NCI-H187 (cell line): ENCODE data around the gene SPAG5.

ENCODE experiments used
- DNase-seq, 2 experiments: peaks; one replicate each; lab custom pipeline; 2025; lab: John Stamatoyannopoulos, UW

The SPAG5 gene

DNA sequence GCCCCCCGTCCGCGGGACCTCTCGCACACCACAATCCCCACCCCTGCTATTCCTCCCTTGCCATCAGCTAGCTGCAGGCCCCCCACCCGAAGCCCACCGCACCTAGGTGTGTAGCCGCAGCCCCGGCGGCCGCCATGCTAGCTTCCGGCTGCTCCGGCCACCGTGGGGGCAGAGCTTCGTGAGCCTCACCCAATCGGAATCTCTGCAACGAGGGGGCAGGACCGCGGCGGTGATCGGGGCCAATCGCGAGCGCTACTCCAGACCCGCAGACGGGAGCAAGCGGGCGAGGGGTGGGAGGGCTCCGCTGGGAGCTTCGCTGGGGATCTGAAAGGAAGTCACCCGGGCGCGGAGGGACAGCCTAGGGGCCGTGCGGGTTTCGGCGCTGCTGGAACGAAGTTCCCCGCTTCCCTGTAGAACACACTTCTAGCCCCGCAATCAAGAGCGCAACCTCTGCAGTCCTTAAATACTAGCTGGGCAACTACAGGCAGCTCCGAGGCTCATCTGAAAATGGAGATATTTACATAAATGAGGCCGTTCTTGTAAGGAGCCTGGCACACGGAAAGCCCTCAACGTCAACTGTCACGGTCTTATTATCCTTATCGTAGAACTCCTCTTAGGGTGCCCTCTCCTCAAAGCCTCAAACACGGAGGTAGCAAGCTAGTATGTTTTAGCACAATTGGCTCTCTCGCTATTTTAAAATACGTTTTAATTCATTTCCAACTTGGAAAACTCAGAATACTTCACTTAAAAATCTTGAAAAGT lies 27.3 kb downstream of the SPAG5 start, which contains the start of gene PIGS:
TSS of gene PIGS (minus strand) at position 164 of the 762 bp plus-strand sequence. CDS start at position 136, 28 bp downstream.
- DNase-seq, result peak; percentile 53 to 91

DNA sequence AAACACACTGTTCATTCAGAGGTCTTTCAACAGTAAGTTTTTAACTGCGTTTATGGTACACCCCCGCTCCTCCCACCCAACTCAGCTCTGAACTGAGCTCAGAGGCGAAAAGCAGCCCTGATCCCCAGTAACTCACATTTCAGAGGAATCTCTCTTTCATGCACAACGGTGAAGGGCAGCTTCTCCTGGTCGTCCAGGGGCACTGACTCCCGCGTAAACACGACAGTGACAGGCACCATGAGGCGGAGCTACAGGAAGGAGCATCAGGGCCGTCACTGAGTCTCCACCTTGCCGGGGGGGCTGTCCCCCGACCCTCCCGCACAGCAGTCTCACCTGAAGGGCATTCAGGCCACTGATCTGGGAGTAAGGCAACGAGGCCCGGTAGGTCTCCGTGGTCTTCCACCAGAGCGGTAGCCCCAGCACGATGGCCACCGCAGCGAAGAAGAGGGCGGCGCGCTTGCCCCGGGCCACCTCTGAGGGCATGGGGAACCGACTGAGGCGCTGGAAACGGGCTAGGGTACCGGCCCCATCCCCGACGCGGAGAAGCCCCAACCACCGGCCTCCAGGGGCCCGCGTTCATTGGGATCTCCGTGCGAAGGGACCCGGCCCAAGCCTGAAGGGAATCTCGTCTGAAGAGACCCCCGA lies 28.0 kb downstream of the SPAG5 start:
- DNase-seq, result no peak

DNA sequence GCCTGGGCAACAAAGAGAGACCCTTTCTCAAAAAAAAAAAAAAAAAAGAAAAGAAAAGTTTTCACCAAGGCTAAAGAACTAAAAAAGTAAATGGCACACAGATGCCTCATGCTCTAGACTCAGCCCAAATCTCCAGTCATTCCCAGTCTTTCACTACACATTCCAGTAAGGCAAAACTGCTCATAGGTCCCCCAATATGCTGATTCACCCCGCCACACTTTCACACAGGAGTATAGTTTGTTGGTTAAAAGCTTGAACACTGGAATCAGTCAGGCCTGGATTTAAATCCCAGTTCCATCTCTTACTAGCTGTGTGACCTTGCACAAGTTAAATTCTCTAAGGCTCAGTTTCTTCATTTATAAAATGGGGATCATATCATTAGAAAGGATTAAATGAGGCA lies 29.4 kb downstream of the SPAG5 start:
- DNase-seq, result no peak

DNA sequence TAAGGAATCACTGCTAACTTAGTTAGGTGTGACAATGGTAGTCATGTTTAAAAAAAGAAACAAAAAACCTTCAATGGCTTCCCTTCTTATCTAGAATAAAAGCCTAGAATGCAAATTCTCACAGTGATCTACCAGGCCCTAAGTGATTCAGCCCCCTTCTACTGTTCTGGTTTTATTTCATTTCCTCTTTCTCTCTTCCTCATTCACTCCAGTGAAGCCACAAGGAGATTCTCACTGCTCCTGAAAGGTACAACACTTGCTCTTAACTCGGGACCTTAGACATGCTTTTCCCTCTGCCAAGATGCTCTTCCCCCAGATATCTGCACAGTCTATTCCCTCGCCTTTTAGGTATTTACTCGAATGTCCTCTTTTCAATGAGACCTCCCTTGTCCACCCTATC lies 31.2 kb downstream of the SPAG5 start:
- DNase-seq, result no peak

DNA sequence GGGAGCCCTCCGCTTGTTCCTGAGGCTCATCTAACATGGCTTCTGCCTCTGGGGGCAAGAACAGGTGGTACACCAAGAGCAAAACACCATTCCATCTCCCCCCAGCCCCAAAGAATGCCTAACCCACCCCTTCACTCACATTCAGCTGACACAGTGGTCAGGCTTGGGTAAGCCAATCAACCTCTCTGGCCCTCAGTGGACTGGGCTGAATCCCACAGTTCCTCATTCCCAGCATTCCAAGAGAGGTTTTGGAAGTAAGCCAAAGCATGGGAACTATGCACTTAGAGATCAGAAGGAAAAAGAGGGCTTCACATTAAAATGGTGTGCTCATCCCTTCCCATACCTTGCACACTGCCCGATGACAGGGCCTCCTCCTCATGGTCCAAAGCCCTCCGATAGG lies 35.4 kb downstream of the SPAG5 start:
- DNase-seq, result no peak

DNA sequence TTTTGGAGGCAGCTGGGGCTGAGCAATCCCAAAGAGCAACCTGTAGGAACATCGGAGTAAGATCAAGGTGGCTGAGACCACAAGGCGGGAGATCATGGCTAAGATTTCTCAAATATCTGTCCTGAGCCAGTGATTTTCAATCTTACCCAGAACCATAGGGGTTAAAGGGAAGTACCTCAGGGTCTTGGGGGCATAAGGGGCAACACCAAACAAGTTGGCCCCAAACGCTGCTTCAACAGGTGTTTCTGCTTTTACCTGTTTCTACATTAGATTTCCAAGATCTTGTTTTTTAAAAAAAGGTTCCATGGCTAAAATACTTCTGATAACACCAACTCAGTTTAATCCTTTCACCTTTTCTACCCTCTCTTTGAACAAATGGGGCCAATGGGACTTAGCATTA lies 43.8 kb downstream of the SPAG5 start:
- no peak for DNase-seq

DNA sequence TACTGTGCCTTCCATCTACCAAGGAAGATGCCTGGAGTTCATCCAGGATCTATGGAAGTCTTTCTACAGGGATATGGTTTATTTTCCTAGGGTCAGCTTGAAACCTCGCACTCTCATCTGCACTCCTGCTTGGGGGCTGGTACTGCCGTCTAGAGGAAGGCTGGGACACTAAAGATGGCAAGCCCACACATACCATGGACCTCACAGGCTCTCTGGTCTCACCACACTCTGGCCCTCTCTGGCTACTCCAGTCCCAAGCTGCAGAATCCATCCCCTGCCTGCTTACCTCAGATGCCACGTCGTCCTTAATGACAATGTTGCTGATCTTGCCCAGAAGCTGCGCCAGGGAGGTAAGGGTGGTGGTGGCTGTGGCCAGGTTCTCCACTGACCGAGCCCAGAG lies 44.3 kb downstream of the SPAG5 start:
- DNase-seq, result no peak

DNA sequence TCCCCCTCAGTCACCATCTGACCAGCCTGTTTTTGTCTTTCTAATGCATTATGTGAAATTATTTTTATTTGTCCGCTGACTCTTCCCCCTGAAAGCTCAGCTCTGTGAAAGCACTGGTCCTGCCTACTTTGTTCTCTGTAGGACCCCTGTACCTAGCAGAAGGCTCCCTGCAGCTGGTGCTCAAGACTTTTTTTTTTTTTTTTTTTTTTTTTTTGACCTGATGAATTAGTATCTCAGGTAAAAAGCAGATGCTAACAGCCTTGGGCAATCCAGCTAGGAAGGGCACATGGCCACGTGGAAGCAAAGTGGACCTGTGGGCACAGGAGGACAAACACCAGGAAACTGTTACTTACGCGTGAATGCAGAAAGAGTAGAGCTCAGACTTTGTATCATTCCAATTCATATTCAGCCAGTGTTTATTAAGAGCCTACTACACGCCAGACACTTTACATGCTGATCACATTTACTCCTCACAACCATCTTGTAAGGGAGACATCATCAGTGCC lies 45.8 kb downstream of the SPAG5 start:
- no peak for DNase-seq

DNA sequence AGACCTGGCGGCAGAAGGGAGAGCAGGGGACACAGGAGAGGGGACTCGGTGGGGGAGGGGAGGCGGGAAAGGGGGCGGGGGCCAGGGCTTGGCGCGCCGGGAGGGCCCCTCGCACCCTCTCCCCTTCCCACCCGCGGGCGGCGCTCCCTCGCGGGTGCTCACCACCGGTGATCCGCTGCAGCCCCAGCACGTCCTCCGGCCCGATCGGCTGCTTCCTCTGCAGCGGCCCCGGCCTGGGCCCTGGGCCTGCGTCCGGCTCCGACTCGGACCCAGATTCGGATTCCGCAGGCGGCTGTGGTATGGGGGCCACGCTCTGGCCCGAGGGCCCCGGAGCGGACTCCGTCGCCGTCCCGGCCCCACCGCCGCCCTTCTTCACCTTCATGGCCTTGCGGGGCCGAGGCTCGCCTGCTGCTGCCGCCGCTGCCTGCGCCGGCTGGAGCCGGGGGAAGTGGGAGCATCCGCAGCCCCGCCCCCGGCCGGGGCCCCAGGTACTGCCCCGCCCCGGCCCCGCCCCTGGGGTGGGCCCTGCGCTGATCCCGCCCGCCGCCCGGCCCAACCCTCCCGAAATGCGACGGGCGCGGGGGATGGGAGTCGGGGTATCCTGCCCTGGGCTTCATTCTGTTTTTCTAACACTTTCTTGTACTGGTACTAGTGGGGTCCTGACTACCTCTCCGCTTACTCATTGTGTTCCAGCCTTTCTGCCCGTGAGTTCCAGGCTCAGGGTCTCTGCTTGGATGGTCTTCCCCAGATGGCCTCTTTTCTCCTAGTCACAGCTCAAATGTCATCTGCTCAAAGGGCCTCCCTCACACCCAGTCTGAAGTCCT lies 46.4 kb downstream of the SPAG5 start, which contains the start of gene UNC119:
TSS of gene UNC119 (minus strand) at position 449 of the 824 bp plus-strand sequence. CDS start at position 382, 67 bp downstream.
- DNase-seq, result peak; percentile 40 to 67

DNA sequence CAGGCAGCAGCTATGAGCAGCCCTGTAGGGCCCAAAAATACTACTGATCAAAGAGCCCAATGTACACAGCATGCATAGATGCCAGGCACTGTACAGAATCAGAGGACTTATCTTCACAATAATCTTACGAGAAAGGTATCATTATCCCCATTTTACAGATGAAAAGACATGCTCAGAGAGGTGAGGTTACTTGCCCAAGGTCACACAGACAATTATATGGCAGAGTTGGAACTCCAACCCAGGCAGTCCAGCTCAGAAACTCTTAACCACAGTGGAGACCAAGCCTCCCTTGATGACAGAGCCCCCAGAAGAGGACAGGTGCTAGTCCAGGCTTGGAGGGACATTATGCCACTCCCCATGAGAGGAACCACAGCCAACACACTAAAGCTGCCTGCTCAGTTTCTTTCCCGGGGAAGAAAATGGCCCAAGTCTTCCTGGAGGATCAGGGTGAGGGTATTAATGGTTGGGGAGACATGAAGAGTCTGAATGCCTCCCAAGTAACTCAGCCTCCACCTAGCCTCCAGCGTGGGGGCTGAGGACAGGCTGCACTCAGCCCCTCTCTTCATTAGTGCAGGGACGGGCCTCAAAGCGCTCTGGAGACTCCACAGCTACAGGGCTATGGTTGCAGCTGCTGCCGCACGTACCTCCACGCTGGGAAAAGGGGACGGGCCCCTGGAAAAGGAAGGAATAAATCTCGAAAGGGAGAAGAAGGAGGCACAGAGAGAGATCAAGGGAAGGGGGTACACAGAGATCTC lies 47.2 kb downstream of the SPAG5 start:
- DNase-seq, result no peak

DNA sequence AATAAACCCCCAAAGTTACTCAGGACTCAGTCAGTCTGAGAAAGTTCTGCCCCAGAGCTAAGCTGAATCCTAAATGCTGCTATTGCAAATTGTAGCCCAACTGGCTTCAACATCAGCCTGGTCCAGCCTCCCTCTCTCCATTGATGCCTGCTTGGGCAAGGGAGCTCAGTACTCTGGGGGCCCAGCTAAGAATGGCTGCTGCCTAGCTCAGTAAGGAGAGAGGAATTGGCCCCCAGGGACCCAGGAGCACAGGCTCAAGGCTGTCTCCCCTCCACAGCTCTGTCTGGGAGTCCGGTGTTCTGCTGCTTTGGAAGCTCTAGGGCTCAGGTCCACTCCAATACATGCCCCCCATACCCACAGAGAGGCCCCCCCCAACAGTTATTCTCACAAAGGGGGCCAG lies 48.0 kb downstream of the SPAG5 start:
- DNase-seq, result no peak

DNA sequence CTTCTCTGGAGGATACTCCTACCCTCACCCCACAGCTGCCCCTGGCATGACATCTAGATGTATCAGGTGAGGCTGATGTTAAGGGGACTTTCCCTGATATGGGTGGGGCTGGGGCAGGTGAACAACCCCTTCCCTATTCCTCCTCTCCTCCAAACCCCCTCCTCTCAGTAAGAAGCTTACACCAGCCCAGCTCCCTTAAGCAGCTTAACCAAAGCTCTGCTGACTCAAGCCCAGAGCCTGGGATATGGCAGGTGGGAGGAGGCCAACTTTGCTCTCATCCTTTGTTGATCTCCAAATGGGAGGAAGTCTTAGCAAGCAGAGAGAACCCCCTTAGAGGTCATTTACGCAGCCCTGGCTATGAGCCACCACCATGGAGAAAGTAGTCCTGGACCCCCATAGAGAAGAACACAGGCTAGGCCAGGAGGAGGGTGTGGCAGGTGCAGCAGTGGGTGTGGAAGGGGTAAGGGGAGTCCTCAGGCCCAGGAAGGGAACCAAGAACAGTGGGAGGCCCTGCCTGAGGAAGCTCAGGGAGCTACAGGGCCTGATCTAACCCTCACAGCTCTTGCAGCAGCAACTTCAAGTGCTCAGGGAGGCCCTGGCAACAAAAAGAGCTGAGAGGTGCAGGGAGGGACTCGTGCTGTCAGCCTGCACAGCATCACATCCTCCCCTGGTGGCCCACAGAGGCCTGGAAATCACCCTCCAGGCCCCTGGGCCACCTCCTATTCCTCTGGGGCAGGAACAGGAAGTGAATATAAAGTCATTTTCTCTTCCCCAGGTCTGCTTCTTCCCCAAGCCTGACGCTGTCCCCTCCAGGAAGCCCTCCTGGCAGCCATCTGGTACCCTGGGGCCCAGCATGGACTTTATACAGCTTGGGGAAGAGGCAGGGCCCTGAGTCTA lies 49.3 kb downstream of the SPAG5 start:
- no peak for DNase-seq

DNA sequence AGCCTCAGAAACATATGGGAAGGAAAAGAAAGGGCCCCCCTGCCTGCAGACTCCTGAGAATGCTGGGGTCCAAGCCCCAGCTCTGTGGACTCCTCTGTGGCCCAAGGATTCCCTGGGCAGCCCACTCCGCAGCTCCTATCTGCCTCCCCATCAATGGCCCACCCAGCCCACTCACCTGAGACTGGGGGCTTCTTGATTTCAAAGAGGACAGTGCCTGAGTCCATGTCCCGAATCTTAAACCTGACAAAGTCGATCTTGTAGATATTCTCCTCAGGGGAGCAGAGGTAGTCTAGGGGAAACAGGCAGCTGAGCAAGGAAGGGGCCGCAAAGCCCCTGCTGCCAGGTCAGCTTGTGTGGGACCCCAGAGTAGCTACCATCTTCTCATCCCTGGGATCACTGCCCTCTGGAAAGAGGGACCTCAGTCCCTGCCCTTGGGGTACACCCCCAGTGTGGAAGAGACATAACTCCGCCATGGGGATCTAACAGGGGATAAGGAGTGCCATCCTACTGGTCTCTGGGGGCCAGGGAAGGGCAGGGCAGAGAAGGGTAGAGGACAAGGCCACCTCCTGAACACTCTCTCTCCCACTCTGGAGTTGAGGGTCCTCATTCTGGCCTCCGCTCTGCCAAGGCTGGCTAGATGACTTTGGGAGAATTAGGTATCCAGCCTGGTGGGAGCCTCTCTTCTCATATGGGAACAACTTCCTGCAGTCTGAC lies 50.3 kb downstream of the SPAG5 start:
- DNase-seq, result no peak

DNA sequence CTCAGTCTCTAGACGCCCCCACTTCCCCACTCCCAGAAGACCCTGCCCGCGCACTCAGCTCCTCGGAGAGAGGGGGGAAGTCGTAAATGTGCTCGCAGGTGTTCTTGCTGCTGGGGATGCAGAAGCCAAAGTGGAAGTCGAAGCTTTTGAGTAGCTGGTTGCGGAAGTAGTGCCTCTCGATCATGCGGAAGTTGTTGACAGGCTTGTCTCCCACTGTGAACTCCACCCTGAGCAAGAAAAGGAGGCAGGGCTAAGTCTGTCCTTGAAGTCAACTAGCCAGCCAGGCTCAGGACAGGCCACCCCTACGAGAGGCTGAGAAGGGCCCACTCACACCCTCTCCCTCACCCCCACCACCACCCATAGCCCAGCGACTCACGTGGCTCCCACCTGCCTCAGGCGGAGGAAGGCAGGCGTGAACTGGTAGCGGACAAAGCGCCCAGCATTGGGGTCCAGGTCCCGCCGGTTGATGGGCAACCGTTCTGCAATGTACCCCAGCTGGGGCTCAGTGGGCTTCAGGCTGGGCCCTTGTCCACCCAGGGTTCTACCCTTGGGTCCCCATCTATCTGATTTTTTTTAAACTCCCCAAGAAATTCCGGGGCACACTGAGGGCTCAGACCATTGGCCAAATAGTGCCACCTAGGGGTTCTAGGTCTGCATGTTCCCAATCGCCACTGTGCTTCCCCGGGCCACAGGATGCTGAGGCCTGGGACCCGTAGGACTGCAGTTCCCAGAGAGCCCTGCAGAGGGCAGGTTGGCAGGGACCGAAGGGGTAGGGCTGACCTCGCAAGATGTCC lies 51.0 kb downstream of the SPAG5 start:
- DNase-seq, result peak; percentile 28 to 46

DNA sequence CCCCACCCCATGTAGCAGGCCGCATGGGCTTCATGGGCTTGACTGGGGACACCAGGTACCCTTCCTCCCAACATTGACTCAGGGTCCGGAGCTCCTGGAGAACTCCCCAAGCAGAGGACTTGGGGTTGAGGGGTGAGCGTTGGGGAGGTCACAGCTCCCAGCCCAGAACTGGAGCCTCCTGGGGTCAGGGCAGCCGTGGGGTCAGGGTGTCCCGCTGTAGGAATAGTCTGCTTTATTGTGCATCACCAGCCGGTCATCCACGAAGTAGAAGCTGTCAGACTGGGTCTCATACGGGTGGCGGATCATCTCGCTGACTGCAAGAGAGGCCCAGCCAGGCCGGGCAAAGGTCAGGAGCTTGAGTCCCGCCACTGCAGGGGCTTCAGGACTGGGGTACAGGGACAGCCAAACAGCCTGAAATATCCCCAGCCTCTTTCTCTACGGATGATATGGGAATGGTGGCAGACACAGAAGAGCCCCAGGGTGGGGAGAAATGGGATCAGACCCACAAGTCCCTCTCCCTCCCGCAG lies 51.7 kb downstream of the SPAG5 start:
- DNase-seq, result no peak

DNA sequence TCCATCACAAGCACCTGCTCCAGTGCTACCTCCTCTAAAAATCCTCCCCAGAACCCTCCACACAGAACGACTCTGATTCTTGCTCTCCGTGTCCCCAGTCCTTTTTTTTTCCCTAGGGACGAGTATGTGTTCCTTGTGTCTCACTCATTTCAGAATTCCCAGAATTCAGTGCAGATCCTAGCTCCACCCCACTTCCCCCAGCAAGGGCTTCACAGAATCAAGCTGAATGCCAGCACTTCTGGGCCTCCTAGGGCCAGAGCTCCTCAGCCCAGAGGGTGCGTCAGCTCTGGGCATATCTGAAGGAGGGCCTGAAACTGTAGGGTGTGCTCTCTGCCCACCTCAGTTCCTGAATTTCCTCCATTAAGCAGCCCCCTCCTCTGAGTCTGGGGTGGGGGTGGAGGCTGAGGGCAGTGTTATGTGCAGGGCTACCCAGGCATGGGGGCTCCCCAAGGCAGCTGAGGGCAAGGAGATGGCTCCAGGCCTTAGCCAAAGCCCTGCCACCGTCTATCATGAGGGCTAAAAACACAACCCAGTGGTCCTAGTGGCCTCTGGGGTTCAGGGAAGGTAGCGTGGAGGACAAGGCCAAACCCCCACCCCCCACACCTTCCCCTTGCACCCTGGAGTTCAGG lies 52.9 kb downstream of the SPAG5 start:
- no peak for DNase-seq

DNA sequence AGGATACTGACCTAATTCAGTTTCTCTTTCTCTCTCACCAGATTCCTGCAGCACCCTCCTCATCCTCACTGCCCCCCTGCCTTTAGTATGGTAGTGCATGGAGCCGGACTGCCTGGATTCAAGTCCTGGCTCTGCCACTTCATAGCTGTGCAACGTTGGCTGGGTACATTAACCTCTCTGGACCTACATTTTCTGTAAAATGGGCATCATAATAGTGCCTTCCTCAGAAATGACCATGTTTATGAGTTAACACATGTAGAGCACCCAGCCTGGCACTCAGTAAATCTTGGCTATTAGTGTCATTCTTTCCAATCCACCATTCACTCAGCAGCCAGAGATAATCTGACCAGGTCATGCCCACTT lies 53.7 kb downstream of the SPAG5 start:
- DNase-seq, result no peak

DNA sequence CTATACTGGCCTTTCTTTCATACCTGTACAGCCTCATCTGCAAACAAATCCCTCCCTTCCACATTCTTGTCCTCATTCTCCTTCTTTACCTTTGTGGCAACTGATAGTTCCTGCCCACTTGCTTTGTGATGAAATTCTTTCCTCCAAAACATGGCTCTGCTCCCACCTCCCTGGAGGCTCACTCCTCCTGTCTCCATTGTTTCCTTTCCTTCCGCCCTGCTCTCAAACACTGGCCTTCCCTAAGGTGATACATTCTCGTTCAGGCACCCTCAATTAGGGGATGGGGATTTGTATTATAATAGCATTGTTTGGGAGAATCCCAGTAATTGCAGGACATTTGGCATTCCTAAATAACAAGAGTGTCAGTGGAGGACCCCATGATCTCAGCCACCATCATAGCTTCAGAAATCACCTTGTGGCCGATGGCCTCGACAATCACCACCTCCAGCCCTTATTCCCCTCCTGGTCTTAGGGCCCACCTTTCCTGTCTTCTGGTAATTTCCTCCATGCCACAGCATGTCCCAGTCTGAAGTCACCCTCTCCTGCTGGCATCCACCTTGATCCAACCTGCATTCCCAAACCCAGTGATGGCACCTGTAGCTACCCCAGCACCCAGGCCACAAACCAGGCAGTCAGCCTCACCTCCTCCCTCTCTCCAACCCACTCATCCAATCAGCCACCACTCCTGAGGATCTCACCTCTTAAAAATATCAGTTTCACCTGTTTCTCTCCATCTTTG lies 54.3 kb downstream of the SPAG5 start:
- no peak for DNase-seq
